GM19463 (cell line): ENCODE results near the gene HS3ST6.
"Not testable (repeated sequence)": the region's sequence is repeated elsewhere in the genome, so short reads cannot be mapped to it uniquely, and the experiment has no call there.

Source experiments
- ATAC-seq: cut with Tn5 transposase; IDR thresholded peaks from one replicate; pipeline ENCODE4 v1.9.1; 2021; ENCODE audit warnings: mild to moderate bottlenecking, moderate library complexity; ENCODE audit not compliant: unreplicated experiment

HS3ST6 gene

GRCh38 chr16:1929578-1930337 lies 11.5 kb upstream of the HS3ST6 start:
- ATAC-seq = peak; percentile 88

GRCh38 chr16:1929105-1929504 lies 10.9 kb upstream of the HS3ST6 start:
- no peak for ATAC-seq

GRCh38 chr16:1926271-1926670 lies 8.1 kb upstream of the HS3ST6 start:
- ATAC-seq = no peak

GRCh38 chr16:1924095-1924494 lies 5.9 kb upstream of the HS3ST6 start:
- ATAC-seq = no peak

GRCh38 chr16:1923299-1924034 lies 5.3 kb upstream of the HS3ST6 start:
- ATAC-seq = no peak

GRCh38 chr16:1922357-1922756 lies 4.1 kb upstream of the HS3ST6 start:
- ATAC-seq = no peak

GRCh38 chr16:1920727-1921171 lies 2.5 kb upstream of the HS3ST6 start:
- no peak for ATAC-seq

- not testable (repeated sequence) for ATAC-seq
Measured at GRCh38 chr16:1920122-1920521, 1.9 kb upstream of the HS3ST6 start.

- no peak for ATAC-seq
Measured at GRCh38 chr16:1919327-1919998, 1.2 kb upstream of the HS3ST6 start.

GRCh38 chr16:1917665-1918350 lies 407 bp downstream of the HS3ST6 start:
- no peak for ATAC-seq

GRCh38 chr16:1917056-1917664 lies 1.1 kb downstream of the HS3ST6 start:
- ATAC-seq = no peak

GRCh38 chr16:1916640-1916990 lies 1.6 kb downstream of the HS3ST6 start:
- ATAC-seq = no peak

GRCh38 chr16:1915732-1916639 lies 2.2 kb downstream of the HS3ST6 start:
- ATAC-seq = no peak

GRCh38 chr16:1914988-1915387 lies 3.2 kb downstream of the HS3ST6 start:
- no peak for ATAC-seq

- ATAC-seq = no peak
Measured at GRCh38 chr16:1914084-1914608, 4.1 kb downstream of the HS3ST6 start.

- ATAC-seq = no peak
Measured at GRCh38 chr16:1913327-1914083, 4.7 kb downstream of the HS3ST6 start.

- no peak for ATAC-seq
Measured at GRCh38 chr16:1912215-1912543, 6.0 kb downstream of the HS3ST6 start.

- ATAC-seq = no peak
Measured at GRCh38 chr16:1911467-1912214, 6.6 kb downstream of the HS3ST6 start.
